ENCODE results near the gene AGMO. TPM values are rescaled to one million over a fixed set of nuclear protein-coding genes. Genes with fewer than 3 reads are reported as not detected.

AGMO gene
- total RNA-seq, 3 donors from 2014 or later: 0.89 to 3.0 (median 1.3) TPM

DNA sequence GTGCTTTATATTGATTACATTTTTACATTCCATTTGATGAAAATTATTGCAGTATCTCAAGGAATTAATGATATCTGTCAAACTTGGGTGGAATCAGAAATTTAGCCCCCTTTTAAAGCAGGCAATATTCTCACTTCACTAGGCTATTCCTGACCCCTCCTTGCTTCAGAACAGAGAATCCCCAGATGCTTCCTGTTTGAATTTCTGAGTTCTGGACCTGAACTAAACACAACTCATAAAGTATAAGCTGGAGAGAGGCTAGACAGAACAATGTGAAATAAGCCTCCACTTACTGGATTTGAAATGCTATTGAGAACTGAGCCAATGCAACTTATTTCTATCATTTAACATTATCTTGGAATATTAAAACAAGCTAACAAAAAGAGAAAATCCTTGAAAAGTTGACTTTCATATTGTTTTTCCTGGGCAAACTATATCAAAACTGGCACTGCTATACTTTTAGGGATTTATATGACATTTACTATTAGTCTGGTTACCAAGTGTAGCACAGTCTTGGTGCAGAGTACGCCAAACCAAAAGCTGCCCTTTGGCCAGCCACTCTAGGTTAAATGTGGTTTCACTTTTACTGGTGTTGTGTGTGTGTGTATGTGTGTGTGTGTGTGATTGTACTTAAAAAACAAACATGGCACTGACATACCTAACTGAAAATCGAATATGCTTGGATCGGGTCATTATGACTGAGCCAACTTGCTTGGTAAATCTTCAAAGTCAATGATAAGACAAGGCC, 19.0 kb upstream of the AGMO start:
- intact Hi-C loops (cut with DNase I, micrococcal nuclease): no loop called here
- TF ChIP-seq, protein P1, sequence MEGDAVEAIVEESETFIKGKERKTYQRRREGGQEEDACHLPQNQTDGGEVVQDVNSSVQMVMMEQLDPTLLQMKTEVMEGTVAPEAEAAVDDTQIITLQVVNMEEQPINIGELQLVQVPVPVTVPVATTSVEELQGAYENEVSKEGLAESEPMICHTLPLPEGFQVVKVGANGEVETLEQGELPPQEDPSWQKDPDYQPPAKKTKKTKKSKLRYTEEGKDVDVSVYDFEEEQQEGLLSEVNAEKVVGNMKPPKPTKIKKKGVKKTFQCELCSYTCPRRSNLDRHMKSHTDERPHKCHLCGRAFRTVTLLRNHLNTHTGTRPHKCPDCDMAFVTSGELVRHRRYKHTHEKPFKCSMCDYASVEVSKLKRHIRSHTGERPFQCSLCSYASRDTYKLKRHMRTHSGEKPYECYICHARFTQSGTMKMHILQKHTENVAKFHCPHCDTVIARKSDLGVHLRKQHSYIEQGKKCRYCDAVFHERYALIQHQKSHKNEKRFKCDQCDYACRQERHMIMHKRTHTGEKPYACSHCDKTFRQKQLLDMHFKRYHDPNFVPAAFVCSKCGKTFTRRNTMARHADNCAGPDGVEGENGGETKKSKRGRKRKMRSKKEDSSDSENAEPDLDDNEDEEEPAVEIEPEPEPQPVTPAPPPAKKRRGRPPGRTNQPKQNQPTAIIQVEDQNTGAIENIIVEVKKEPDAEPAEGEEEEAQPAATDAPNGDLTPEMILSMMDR (IDR thresholded peaks at IDR 0.05): no peak
- no peaks in the 10 kb centered on the region for H3K4me1 ChIP-seq (ENCODE audit: low read depth)
- H3K4me3 ChIP-seq: no peak overlapping the region
- H3K36me3 ChIP-seq (ENCODE audit: low read depth): no peaks in the 10 kb centered on the region
- ATAC-seq (peak; percentile 63), DNase-seq (peak in 1 of 3 donors; percentile 30)
- H3K9me3 ChIP-seq: peaks cover 9% of the 10 kb centered on the region

DNA sequence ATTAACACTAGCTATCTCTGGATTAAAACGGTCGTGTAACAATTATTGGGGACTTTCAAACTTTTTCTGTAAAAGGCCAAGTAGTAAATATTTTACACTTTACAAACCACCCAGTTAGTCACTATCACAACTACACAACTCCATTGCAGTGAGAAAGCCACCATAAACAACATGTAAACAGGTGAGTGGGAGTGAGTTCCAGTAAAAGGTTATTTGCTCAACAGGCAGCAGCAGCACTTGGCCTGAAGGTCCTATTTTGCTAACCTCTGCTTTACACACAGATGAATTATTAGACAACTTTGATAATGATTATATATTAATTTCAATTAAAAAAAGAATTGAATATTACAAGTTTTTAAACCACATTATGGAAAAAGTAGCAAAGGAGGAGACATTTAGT, 15.8 kb upstream of the AGMO start:
- no peaks in the 10 kb centered on the region for H3K4me1 ChIP-seq (ENCODE audit: low read depth)
- intact Hi-C loops (cut with DNase I, micrococcal nuclease): no loop called here
- no peak for ATAC-seq
- no peak for DNase-seq
- no peak overlapping the region for H3K4me3 ChIP-seq
- H3K9me3 ChIP-seq: no peaks in the 10 kb centered on the region
- no peaks in the 10 kb centered on the region for H3K36me3 ChIP-seq (ENCODE audit: low read depth)
- TF ChIP-seq, protein P1 (IDR thresholded peaks at IDR 0.05): no peak

DNA sequence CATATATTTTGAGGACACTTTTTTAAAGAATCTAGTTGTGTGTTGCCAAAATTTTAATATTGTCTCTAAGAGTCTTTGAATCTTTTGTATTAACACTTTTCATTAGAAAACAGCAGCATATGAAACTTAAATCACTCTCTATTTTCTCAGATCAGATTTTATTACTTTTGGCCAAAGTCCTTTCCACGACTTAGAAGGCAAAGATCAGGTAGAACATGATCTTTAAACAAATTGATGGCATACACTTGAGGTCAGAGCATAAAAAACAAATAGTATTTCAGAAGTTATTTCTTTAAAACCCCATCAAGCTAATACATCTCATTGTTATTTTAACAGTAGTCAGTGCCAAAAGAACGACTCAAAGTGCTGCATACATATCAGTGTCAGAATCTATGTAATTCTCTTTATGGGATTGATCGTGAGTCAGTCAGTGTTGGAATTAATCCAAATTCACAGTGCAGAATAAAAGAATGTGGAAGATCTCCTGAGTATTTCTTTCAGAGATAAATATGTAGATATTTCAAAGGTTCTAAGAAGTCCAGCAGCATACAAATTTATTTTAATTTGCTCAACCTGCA, 9.6 kb upstream of the AGMO start:
- TF ChIP-seq, protein P1 (IDR thresholded peaks at IDR 0.05): no peak
- H3K4me1 ChIP-seq (ENCODE audit: low read depth): no peaks in the 10 kb centered on the region
- intact Hi-C loops (cut with DNase I, micrococcal nuclease): no loop called here
- no peaks in the 10 kb centered on the region for H3K9me3 ChIP-seq
- no peak overlapping the region for H3K4me3 ChIP-seq
- H3K36me3 ChIP-seq (ENCODE audit: low read depth): no peaks in the 10 kb centered on the region
- DNase-seq: no peak
- ATAC-seq: no peak

DNA sequence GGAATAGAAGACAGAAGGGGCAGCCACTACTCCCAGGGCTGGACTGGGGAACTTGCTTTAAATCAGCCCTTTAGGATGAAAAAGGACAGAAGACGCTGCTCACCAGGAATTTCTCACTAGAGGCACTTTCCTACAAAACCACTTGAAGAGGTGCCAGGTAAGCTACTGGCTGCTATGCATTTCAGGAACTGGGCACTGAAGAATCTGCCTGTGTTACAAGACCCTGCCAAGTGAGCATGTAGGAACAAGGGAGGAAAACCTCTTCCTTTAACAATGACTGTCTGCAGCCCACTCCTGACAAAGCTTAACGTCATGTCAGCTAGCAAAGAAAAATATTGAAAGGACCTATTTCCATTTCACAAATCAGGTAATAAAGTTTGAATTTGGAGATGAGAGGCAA, 5.8 kb upstream of the AGMO start:
- no peaks in the 10 kb centered on the region for H3K36me3 ChIP-seq (ENCODE audit: low read depth)
- TF ChIP-seq, protein P1 (IDR thresholded peaks at IDR 0.05): no peak
- no peak for DNase-seq
- intact Hi-C loops (cut with DNase I, micrococcal nuclease): no loop called here
- no peaks in the 10 kb centered on the region for H3K9me3 ChIP-seq
- ATAC-seq: no peak
- no peaks in the 10 kb centered on the region for H3K4me1 ChIP-seq (ENCODE audit: low read depth)
- H3K4me3 ChIP-seq: no peak overlapping the region

DNA sequence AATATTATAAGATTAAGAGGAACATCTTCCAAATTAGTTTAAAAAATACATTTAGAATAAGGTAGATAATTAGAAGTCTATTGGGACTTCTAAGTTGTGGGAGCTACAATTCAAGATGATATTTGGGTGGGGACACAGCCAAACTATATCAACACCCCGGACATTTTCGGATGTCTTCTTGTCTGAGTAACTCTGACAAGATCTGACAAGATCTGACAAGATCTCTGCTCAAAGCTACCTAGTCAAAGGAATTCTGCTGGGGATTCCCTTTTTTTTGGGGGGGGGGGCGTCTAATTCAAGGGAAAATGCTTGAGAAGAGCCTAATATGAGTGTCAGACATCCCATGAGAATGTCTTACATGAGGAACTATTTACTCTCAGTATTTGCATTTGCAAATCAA, 5.2 kb upstream of the AGMO start:
- ATAC-seq (no peak), DNase-seq (no peak)
- H3K4me3 ChIP-seq: no peak overlapping the region
- H3K9me3 ChIP-seq: no peaks in the 10 kb centered on the region
- H3K4me1 ChIP-seq (ENCODE audit: low read depth): no peaks in the 10 kb centered on the region
- no peaks in the 10 kb centered on the region for H3K36me3 ChIP-seq (ENCODE audit: low read depth)
- intact Hi-C loops (cut with DNase I, micrococcal nuclease): no loop called here
- TF ChIP-seq, protein P1 (IDR thresholded peaks at IDR 0.05): no peak

Measured in mucosa of descending colon (tissue), 3 donors.